Liver (tissue), 9 donors: ENCODE results near the gene MSN. TPM values are rescaled to one million over a fixed set of nuclear protein-coding genes. Genes with fewer than 3 reads are reported as not detected.
A peak's percentile ranks its signal among the peaks of the same experiment; 100 is the strongest.

Source experiments
- DNase-seq: peaks from one replicate; pipeline ENCODE4 v3.0.0-alpha.2; 2017; ENCODE audit warnings: low spot score
- H3K27ac ChIP-seq, 2 donors: one replicate each; pipeline ENCODE4 v1.7.0; 2013; ENCODE audit warnings: inconsistent platforms in 2 of 2, low read length in 2 of 2, control low read depth in 1 of 2, low read depth in 1 of 2, mild to moderate bottlenecking in 1 of 2
- H3K27me3 ChIP-seq, 4 donors: one replicate each; pipeline versions ENCODE4 v1.6.1 to v1.7.0; 2013; ENCODE audit warnings: low read length in 3 of 4, inconsistent platforms in 1 of 4, mild to moderate bottlenecking in 1 of 4, moderate library complexity in 1 of 4; ENCODE audit not compliant: control insufficient read depth in 4 of 4, insufficient read depth in 4 of 4
- H3K36me3 ChIP-seq, 4 donors: one replicate each; pipeline versions ENCODE4 v1.6.1 to v1.7.0; 2013; ENCODE audit warnings: low read length in 3 of 4, mild to moderate bottlenecking in 3 of 4, low read depth in 1 of 4, moderate library complexity in 1 of 4; ENCODE audit not compliant: control insufficient read depth in 4 of 4, insufficient read depth in 3 of 4
- H3K4me1 ChIP-seq, 4 donors: one replicate each; pipeline versions ENCODE4 v1.6.1 to v1.7.0; 2013; ENCODE audit warnings: low read length in 3 of 4, mild to moderate bottlenecking in 3 of 4, moderate library complexity in 1 of 4; ENCODE audit not compliant: control insufficient read depth in 4 of 4, insufficient read depth in 4 of 4
- H3K4me3 ChIP-seq, 3 donors: one replicate each; pipeline versions ENCODE4 v1.6.1 to v1.7.0; 2013; ENCODE audit warnings: low read length in 3 of 3, control low read depth in 1 of 3, low read depth in 1 of 3, mild to moderate bottlenecking in 1 of 3
- H3K9ac ChIP-seq, 2 donors: one replicate each; pipeline ENCODE4 v1.7.0; 2013; ENCODE audit warnings: low read length in 2 of 2, mild to moderate bottlenecking in 2 of 2, moderate library complexity in 2 of 2, control low read depth in 1 of 2, low read depth in 1 of 2
- H3K9me3 ChIP-seq, 4 donors: one replicate each; pipeline versions ENCODE4 v1.6.1 to v1.7.0; 2013; ENCODE audit warnings: low read length in 3 of 4; ENCODE audit not compliant: control insufficient read depth in 4 of 4
- FOXA1 ChIP-seq: IDR thresholded peaks from 2 replicates; pipeline ENCODE4 v1.6.1; 2016; ENCODE audit warnings: antibody characterized with exemption
- GABPA ChIP-seq, 2 donors: IDR thresholded peaks in 1 of 2; conservative IDR thresholded peaks in 1 of 2; 2 replicates each; pipeline ENCODE4 v1.6.1; 2016; ENCODE audit warnings: antibody characterized with exemption in 2 of 2, mild to moderate bottlenecking in 1 of 2, moderate library complexity in 1 of 2
- HNF4G ChIP-seq: IDR thresholded peaks from 2 replicates; pipeline ENCODE4 v1.6.1; 2016; ENCODE audit warnings: antibody characterized with exemption
- RAD21 ChIP-seq, 2 donors: IDR thresholded peaks; 2 replicates each; pipeline ENCODE4 v1.6.1; 2016; ENCODE audit warnings: antibody characterized with exemption in 2 of 2, mild to moderate bottlenecking in 2 of 2
- RXRA ChIP-seq, 2 donors: IDR thresholded peaks; 2 replicates each; pipeline ENCODE4 v1.6.1; 2017 to 2018; ENCODE audit warnings: antibody characterized with exemption in 2 of 2, mild to moderate bottlenecking in 1 of 2
- SP1 ChIP-seq: IDR thresholded peaks from 2 replicates; pipeline ENCODE4 v1.6.1; 2018; ENCODE audit warnings: antibody characterized with exemption, mild to moderate bottlenecking
- YY1 ChIP-seq: IDR thresholded peaks from 2 replicates; pipeline ENCODE4 v1.6.1; 2016; ENCODE audit warnings: antibody characterized with exemption, mild to moderate bottlenecking
- ZBTB33 ChIP-seq: IDR thresholded peaks from 2 replicates; pipeline ENCODE4 v1.6.1; 2016; ENCODE audit warnings: antibody characterized with exemption
- WGBS: extraction: QIAGEN DNeasy Blood & Tissue Kit; methylation state at CpG from one replicate; pipeline ENCODE4 v1.1.7; 2013; 5-methylcytosine and 5-hydroxymethylcytosine counted together
- polyA plus RNA-seq, 2 donors: library from polyadenylated mRNA; stranded (reverse) in 1 of 2; unstranded in 1 of 2; fragments of 200-250 nt in 1 of 2; fragments of >200 nt in 1 of 2; fragmentation: Nextera tagmentation in 1 of 2; extraction: Ambion mirVana in 1 of 2; gene quantifications; one replicate each; pipeline versions ENCODE4 v1.2.1 to v1.2.3, GENCODE V29; 2013 to 2015
- total RNA-seq, 2 donors: library from RNA; depleted of rRNA; stranded (reverse); fragments of >200 nt; gene quantifications; one replicate each; pipeline ENCODE4 v1.2.3, GENCODE V29; 2014
- TF ChIP-seq, protein P1 (sequence below): IDR thresholded peaks from 2 replicates; pipeline ENCODE4 v1.6.1; 2016; ENCODE audit warnings: antibody characterized with exemption, mild to moderate bottlenecking
- TF ChIP-seq, protein P2 (sequence below): IDR thresholded peaks from 2 replicates; pipeline ENCODE4 v1.6.1; 2016; ENCODE audit warnings: antibody characterized with exemption
- TF ChIP-seq, protein P3 (sequence below): fragments of 150-350 bp; IDR thresholded peaks from 2 replicates; pipeline ENCODE4 v1.5.1; 2017; ENCODE audit warnings: improper control_type of control experiment, low read depth, low read length; ENCODE audit not compliant: missing input control
- TF ChIP-seq, protein P4 (sequence below): IDR thresholded peaks from 2 replicates; pipeline ENCODE4 v1.6.1; 2016; ENCODE audit warnings: antibody characterized with exemption
- donor health status: healthy.
- donor health status: healthy.
- donor health status: healthy.
- donor health status: healthy.
- donor health status: healthy.

The MSN gene
- total and polyA plus RNA-seq, 4 donors, result 24.3 to 70.0 (median 40.6) TPM

GRCh38 chrX:65706041-65706828, 38.8 kb downstream of the MSN start:
- no peak overlapping the region for H3K4me3 ChIP-seq
- WGBS, result 72% methylated on average over 5 of the region's 5 CpGs

GRCh38 chrX:65707151-65707550, 39.7 kb downstream of the MSN start:
- 72% methylated on average over 2 of the region's 2 CpGs for WGBS
- TF ChIP-seq FOXA1 (no peak), YY1 (no peak), SP1 (no peak), RAD21 (IDR thresholded peaks at IDR 0.05) (no peak), ZBTB33 (no peak), RXRA (IDR thresholded peaks at IDR 0.05) (no peak)
- TF ChIP-seq, protein P1, sequence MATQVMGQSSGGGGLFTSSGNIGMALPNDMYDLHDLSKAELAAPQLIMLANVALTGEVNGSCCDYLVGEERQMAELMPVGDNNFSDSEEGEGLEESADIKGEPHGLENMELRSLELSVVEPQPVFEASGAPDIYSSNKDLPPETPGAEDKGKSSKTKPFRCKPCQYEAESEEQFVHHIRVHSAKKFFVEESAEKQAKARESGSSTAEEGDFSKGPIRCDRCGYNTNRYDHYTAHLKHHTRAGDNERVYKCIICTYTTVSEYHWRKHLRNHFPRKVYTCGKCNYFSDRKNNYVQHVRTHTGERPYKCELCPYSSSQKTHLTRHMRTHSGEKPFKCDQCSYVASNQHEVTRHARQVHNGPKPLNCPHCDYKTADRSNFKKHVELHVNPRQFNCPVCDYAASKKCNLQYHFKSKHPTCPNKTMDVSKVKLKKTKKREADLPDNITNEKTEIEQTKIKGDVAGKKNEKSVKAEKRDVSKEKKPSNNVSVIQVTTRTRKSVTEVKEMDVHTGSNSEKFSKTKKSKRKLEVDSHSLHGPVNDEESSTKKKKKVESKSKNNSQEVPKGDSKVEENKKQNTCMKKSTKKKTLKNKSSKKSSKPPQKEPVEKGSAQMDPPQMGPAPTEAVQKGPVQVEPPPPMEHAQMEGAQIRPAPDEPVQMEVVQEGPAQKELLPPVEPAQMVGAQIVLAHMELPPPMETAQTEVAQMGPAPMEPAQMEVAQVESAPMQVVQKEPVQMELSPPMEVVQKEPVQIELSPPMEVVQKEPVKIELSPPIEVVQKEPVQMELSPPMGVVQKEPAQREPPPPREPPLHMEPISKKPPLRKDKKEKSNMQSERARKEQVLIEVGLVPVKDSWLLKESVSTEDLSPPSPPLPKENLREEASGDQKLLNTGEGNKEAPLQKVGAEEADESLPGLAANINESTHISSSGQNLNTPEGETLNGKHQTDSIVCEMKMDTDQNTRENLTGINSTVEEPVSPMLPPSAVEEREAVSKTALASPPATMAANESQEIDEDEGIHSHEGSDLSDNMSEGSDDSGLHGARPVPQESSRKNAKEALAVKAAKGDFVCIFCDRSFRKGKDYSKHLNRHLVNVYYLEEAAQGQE, result no peak
- TF ChIP-seq, protein P2, sequence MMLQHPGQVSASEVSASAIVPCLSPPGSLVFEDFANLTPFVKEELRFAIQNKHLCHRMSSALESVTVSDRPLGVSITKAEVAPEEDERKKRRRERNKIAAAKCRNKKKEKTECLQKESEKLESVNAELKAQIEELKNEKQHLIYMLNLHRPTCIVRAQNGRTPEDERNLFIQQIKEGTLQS, result no peak
- TF ChIP-seq, protein P3, sequence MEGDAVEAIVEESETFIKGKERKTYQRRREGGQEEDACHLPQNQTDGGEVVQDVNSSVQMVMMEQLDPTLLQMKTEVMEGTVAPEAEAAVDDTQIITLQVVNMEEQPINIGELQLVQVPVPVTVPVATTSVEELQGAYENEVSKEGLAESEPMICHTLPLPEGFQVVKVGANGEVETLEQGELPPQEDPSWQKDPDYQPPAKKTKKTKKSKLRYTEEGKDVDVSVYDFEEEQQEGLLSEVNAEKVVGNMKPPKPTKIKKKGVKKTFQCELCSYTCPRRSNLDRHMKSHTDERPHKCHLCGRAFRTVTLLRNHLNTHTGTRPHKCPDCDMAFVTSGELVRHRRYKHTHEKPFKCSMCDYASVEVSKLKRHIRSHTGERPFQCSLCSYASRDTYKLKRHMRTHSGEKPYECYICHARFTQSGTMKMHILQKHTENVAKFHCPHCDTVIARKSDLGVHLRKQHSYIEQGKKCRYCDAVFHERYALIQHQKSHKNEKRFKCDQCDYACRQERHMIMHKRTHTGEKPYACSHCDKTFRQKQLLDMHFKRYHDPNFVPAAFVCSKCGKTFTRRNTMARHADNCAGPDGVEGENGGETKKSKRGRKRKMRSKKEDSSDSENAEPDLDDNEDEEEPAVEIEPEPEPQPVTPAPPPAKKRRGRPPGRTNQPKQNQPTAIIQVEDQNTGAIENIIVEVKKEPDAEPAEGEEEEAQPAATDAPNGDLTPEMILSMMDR, result no peak

More at GRCh38 chrX:65706041-65706828, 38.8 kb downstream of the MSN start:
- H3K27me3 ChIP-seq, result no peaks in the 10 kb centered on the region
- H3K9ac ChIP-seq, result no peak overlapping the region
- no peaks in the 10 kb centered on the region for H3K9me3 ChIP-seq
- no peaks in the 10 kb centered on the region for H3K36me3 ChIP-seq
- peak overlapping the region; percentile 37 to 64 for H3K27ac ChIP-seq
- DNase-seq, result no peak
- TF ChIP-seq ZBTB33 (no peak), HNF4G (no peak), GABPA (IDR thresholded peaks at IDR 0.05 in 1 of 2, conservative IDR thresholded peaks at IDR 0.05 in 1 of 2) (no peak)
- TF ChIP-seq, protein P1, result no peak
- TF ChIP-seq, protein P4, sequence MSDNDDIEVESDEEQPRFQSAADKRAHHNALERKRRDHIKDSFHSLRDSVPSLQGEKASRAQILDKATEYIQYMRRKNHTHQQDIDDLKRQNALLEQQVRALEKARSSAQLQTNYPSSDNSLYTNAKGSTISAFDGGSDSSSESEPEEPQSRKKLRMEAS, result no peak
- H3K4me1 ChIP-seq, result peaks cover 0 to 10% (median 8%) of the 10 kb centered on the region in 4 donors

More at GRCh38 chrX:65707151-65707550, 39.7 kb downstream of the MSN start:
- Histone ChIP-seq H3K9ac (no peak overlapping the region), H3K4me3 (no peak overlapping the region), H3K9me3 (no peaks in the 10 kb centered on the region), H3K36me3 (no peaks in the 10 kb centered on the region), H3K27ac (peak overlapping the region in 1 of 2 donors; percentile 64), H3K27me3 (no peaks in the 10 kb centered on the region), H3K4me1 (peaks cover 0 to 10% (median 8%) of the 10 kb centered on the region in 4 donors)
- no peak for DNase-seq
